ENCODE data around the gene AEBP2. TPM values are rescaled to one million over a fixed set of nuclear protein-coding genes. Genes with fewer than 3 reads are reported as not detected.
A peak's percentile ranks its signal among the peaks of the same experiment; 100 is the strongest.

Gene AEBP2
- total RNA-seq, 6 experiments from 2014 or later: 9.7 to 18.2 (median 13.4) TPM

- ATAC-seq: no peak
- DNase-seq: peak in 1 of 3 donors; percentile 6
- TF ChIP-seq CTCF (IDR thresholded peaks at IDR 0.05): no peak
- TF ChIP-seq POLR2A (IDR thresholded peaks at IDR 0.05): no peak
- Histone ChIP-seq H3K27ac (no peak overlapping the region), H3K36me3 (no peaks in the 10 kb centered on the region), H3K9me3 (no peaks in the 10 kb centered on the region), H3K4me1 (peaks cover 0 to under 1% (median 0%) of the 10 kb centered on the region in 4 donors), H3K4me3 (no peak overlapping the region), H3K27me3 (no peaks in the 10 kb centered on the region)
- intact Hi-C loops (cut with DNase I): no loop called here
- 86% methylated on average over 9 of the region's 10 CpGs for WGBS (ENCODE audit: insufficient coverage, low coverage, low lambda C conversion rate, missing lambda C conversion rate)
Measured at GRCh38 chr12:19435831-19436497, 3.3 kb upstream of the AEBP2 start.

GRCh38 chr12:19436931-19437330 lies 2.4 kb upstream of the AEBP2 start:
- TF ChIP-seq POLR2A (IDR thresholded peaks at IDR 0.05) (no peak), CTCF (IDR thresholded peaks at IDR 0.05) (no peak)
- Histone ChIP-seq H3K27ac (no peak overlapping the region), H3K4me3 (no peak overlapping the region), H3K27me3 (no peaks in the 10 kb centered on the region), H3K4me1 (peaks cover 0 to 10% (median 0%) of the 10 kb centered on the region in 4 donors), H3K36me3 (no peaks in the 10 kb centered on the region), H3K9me3 (no peaks in the 10 kb centered on the region)
- WGBS (ENCODE audit: insufficient coverage, low coverage, low lambda C conversion rate, missing lambda C conversion rate): 90% methylated on average over 1 of the region's 2 CpGs
- ATAC-seq: no peak
- intact Hi-C loops (cut with DNase I): no loop called here
- no peak for DNase-seq

- H3K4me1 ChIP-seq: peaks cover 0 to 11% (median 0%) of the 10 kb centered on the region in 4 donors
- H3K27me3 ChIP-seq: no peaks in the 10 kb centered on the region
- ATAC-seq: no peak
- H3K27ac ChIP-seq: no peak overlapping the region
- H3K9me3 ChIP-seq: no peaks in the 10 kb centered on the region
- WGBS (ENCODE audit: insufficient coverage, low coverage, low lambda C conversion rate, missing lambda C conversion rate): 69% methylated on average over 3 of the region's 3 CpGs
- H3K36me3 ChIP-seq: no peaks in the 10 kb centered on the region
- intact Hi-C loops (cut with DNase I): no loop called here
- TF ChIP-seq POLR2A (IDR thresholded peaks at IDR 0.05) (no peak), CTCF (IDR thresholded peaks at IDR 0.05) (no peak)
- DNase-seq: no peak
- no peak overlapping the region for H3K4me3 ChIP-seq
Measured at GRCh38 chr12:19437996-19438395, 1.3 kb upstream of the AEBP2 start.

- no peaks in the 10 kb centered on the region for H3K9me3 ChIP-seq
- peaks cover 0 to 3% (median 0%) of the 10 kb centered on the region in 4 donors for H3K36me3 ChIP-seq
- ATAC-seq (peak; percentile 37 to 49 (median 43)), DNase-seq (peak; percentile 59 to 74 (median 60))
- no peaks in the 10 kb centered on the region for H3K27me3 ChIP-seq
- intact Hi-C loops (cut with DNase I): no loop called here
- peak overlapping the region; percentile 80 to 89 (median 85) for H3K4me3 ChIP-seq
- H3K27ac ChIP-seq: peak overlapping the region; percentile 63 to 81 (median 70)
- TF ChIP-seq CTCF (IDR thresholded peaks at IDR 0.05): no peak
- no peak for TF ChIP-seq POLR2A (IDR thresholded peaks at IDR 0.05)
- peaks cover 0 to 11% (median 0%) of the 10 kb centered on the region in 4 donors for H3K4me1 ChIP-seq
- WGBS (ENCODE audit: insufficient coverage, low coverage, low lambda C conversion rate, missing lambda C conversion rate): 0% methylated on average over 31 of the region's 71 CpGs
Measured at GRCh38 chr12:19440019-19440858, 947 bp downstream of the AEBP2 start.
